Measurements from ENCODE around the gene CD3E. TPM values are rescaled to one million over a fixed set of nuclear protein-coding genes. Genes with fewer than 3 reads are reported as not detected.

CD3E gene
- total and polyA plus RNA-seq, 2 donors from 2014 or later, result 2.2 to 14.3 TPM

DNA sequence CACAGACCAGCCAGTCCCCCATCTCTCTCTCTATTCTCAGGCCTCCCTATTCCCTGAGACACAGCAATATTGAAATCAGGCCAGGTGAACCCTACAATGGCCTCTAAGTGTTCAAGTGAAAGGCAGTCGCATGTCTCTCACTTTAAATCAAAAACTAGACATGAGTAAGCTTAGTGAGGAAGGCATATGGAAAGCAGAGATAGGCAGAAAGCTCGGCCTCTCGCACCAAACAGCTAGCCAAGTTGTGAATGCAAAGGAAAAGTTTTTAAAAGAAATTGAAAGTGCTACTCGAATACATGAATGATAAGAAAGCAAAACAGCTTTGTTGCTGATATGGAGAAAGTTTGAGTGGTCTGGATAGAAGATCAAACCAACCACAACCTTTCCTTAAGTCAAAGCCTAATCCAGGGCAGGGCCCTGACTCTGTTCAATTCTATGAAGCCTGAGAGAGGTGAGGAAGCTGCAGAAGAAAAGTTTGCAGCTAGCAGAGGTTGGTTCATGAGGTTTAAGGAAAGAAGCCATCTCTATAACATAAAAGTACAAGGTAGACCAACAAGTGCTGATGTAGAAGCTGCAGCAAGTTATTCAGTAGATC lies 20.7 kb upstream of the CD3E start:
- Histone ChIP-seq H3K4me3 (ENCODE audit: low read length in 3 of 3) (no peak overlapping the region), H3K36me3 (ENCODE audit: control insufficient read depth in 2 of 3, insufficient read depth in 3 of 3, low read length in 3 of 3) (no peaks in the 10 kb centered on the region), H3K4me1 (ENCODE audit: control insufficient read depth in 2 of 3, insufficient read depth in 2 of 3, low read depth in 1 of 3, low read length in 3 of 3) (no peaks in the 10 kb centered on the region), H3K9ac (ENCODE audit: low read length in 3 of 3) (no peak overlapping the region), H3K27me3 (ENCODE audit: control insufficient read depth, insufficient read depth, low read length) (no peaks in the 10 kb centered on the region), H3K9me3 (ENCODE audit: control insufficient read depth in 2 of 3, insufficient read depth in 1 of 3, low read length in 3 of 3) (no peaks in the 10 kb centered on the region), H3K27ac (ENCODE audit: low read depth in 2 of 2, low read length in 2 of 2) (no peak overlapping the region)
- FAIRE-seq (no peak), DNase-seq (no peak)
- TF ChIP-seq, protein P1, sequence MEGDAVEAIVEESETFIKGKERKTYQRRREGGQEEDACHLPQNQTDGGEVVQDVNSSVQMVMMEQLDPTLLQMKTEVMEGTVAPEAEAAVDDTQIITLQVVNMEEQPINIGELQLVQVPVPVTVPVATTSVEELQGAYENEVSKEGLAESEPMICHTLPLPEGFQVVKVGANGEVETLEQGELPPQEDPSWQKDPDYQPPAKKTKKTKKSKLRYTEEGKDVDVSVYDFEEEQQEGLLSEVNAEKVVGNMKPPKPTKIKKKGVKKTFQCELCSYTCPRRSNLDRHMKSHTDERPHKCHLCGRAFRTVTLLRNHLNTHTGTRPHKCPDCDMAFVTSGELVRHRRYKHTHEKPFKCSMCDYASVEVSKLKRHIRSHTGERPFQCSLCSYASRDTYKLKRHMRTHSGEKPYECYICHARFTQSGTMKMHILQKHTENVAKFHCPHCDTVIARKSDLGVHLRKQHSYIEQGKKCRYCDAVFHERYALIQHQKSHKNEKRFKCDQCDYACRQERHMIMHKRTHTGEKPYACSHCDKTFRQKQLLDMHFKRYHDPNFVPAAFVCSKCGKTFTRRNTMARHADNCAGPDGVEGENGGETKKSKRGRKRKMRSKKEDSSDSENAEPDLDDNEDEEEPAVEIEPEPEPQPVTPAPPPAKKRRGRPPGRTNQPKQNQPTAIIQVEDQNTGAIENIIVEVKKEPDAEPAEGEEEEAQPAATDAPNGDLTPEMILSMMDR (IDR thresholded peaks at IDR 0.05; ENCODE audit: borderline replicate concordance, extremely low read depth, insufficient read depth), result no peak
- intact Hi-C loops (cut with DNase I), result no loop called here

DNA sequence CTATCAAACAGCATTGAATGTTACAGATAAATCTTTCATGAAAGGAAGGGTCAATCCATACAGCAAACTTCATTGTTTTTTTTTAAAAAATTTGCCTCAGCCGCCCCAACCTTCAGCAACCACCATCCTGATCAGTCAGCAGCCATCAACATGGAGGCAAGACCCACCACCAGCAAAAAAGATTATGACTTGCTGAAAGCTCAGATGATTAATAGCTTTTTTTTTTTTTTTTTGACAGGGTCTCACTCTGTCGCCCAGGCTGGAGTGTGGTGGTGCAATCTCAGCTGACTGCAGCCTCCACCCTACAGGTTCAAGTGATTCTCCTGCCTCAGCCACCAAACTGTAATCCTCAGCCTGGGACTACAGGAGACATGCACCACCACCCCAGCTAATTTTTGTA lies 18.0 kb upstream of the CD3E start:
- intact Hi-C loops (cut with DNase I), result no loop called here
- H3K9me3 ChIP-seq (ENCODE audit: control insufficient read depth in 2 of 3, insufficient read depth in 1 of 3, low read length in 3 of 3), result no peaks in the 10 kb centered on the region
- no peak for FAIRE-seq
- H3K4me1 ChIP-seq (ENCODE audit: control insufficient read depth in 2 of 3, insufficient read depth in 2 of 3, low read depth in 1 of 3, low read length in 3 of 3), result no peaks in the 10 kb centered on the region
- H3K27me3 ChIP-seq (ENCODE audit: control insufficient read depth, insufficient read depth, low read length), result no peaks in the 10 kb centered on the region
- no peak overlapping the region for H3K4me3 ChIP-seq (ENCODE audit: low read length in 3 of 3)
- DNase-seq, result no peak
- TF ChIP-seq, protein P1 (IDR thresholded peaks at IDR 0.05; ENCODE audit: borderline replicate concordance, extremely low read depth, insufficient read depth), result no peak
- H3K36me3 ChIP-seq (ENCODE audit: control insufficient read depth in 2 of 3, insufficient read depth in 3 of 3, low read length in 3 of 3), result no peaks in the 10 kb centered on the region
- H3K9ac ChIP-seq (ENCODE audit: low read length in 3 of 3), result no peak overlapping the region
- H3K27ac ChIP-seq (ENCODE audit: low read depth in 2 of 2, low read length in 2 of 2), result no peak overlapping the region

DNA sequence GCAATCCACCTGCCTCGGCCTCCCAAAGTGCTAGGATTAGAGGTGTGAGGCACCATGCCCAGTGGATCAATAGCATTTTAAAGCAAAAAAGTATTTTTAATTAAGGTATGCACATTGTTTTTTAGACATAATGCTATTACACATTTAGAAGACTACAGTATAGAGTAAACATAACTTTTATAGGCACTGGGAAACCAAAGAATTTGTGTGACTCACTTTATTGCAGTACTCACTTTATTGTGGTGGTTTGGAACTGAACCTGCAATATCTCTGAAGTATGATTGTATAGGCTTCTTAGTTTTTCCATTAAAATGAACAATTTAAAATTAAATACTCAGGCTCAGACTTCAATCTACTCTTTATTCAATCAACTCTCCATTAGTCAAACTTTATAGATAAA lies 17.5 kb upstream of the CD3E start:
- Histone ChIP-seq H3K27ac (ENCODE audit: low read depth in 2 of 2, low read length in 2 of 2) (no peak overlapping the region), H3K4me1 (ENCODE audit: control insufficient read depth in 2 of 3, insufficient read depth in 2 of 3, low read depth in 1 of 3, low read length in 3 of 3) (no peaks in the 10 kb centered on the region), H3K4me3 (ENCODE audit: low read length in 3 of 3) (no peak overlapping the region), H3K9ac (ENCODE audit: low read length in 3 of 3) (no peak overlapping the region), H3K9me3 (ENCODE audit: control insufficient read depth in 2 of 3, insufficient read depth in 1 of 3, low read length in 3 of 3) (no peaks in the 10 kb centered on the region), H3K36me3 (ENCODE audit: control insufficient read depth in 2 of 3, insufficient read depth in 3 of 3, low read length in 3 of 3) (no peaks in the 10 kb centered on the region), H3K27me3 (ENCODE audit: control insufficient read depth, insufficient read depth, low read length) (no peaks in the 10 kb centered on the region)
- no peak for DNase-seq
- no peak for FAIRE-seq
- intact Hi-C loops (cut with DNase I), result no loop called here
- TF ChIP-seq, protein P1 (IDR thresholded peaks at IDR 0.05; ENCODE audit: borderline replicate concordance, extremely low read depth, insufficient read depth), result no peak

DNA sequence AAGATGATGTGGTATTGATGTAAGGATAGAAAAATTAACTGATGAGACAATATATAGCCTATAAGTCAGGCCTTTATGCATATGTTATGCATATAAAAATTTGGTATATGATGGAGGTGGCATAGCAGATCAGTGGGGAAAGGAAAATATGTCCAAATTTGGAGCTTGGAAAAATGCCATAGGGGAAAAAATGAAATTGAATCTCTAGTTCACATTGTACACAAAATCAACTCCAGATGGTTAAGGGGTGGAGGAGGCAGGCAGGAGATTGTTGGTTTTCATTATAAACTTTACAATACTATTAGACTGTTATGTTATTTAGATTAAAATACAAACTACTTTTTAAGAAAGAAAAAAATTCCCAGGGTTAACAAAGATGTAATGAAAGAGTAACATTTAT lies 15.1 kb upstream of the CD3E start:
- H3K9ac ChIP-seq (ENCODE audit: low read length in 3 of 3), result no peak overlapping the region
- intact Hi-C loops (cut with DNase I), result no loop called here
- TF ChIP-seq, protein P1 (IDR thresholded peaks at IDR 0.05; ENCODE audit: borderline replicate concordance, extremely low read depth, insufficient read depth), result no peak
- no peaks in the 10 kb centered on the region for H3K4me1 ChIP-seq (ENCODE audit: control insufficient read depth in 2 of 3, insufficient read depth in 2 of 3, low read depth in 1 of 3, low read length in 3 of 3)
- DNase-seq, result no peak
- H3K27ac ChIP-seq (ENCODE audit: low read depth in 2 of 2, low read length in 2 of 2), result no peak overlapping the region
- H3K27me3 ChIP-seq (ENCODE audit: control insufficient read depth, insufficient read depth, low read length), result no peaks in the 10 kb centered on the region
- H3K9me3 ChIP-seq (ENCODE audit: control insufficient read depth in 2 of 3, insufficient read depth in 1 of 3, low read length in 3 of 3), result no peaks in the 10 kb centered on the region
- H3K4me3 ChIP-seq (ENCODE audit: low read length in 3 of 3), result no peak overlapping the region
- no peaks in the 10 kb centered on the region for H3K36me3 ChIP-seq (ENCODE audit: control insufficient read depth in 2 of 3, insufficient read depth in 3 of 3, low read length in 3 of 3)
- no peak for FAIRE-seq
